Urinary bladder (tissue), 4 donors: ENCODE data around the gene KDM2B. TPM values are rescaled to one million over a fixed set of nuclear protein-coding genes. Genes with fewer than 3 reads are reported as not detected.

Experiments used
- DNase-seq: peaks from one replicate; pipeline ENCODE4 v3.0.0-alpha.2; 2015; ENCODE audit errors: extremely low spot score
- H3K27ac ChIP-seq: one replicate; pipeline ENCODE4 v1.5.1; 2013; ENCODE audit warnings: low read depth, mild to moderate bottlenecking, moderate library complexity
- H3K36me3 ChIP-seq: one replicate; pipeline ENCODE4 v1.6.1; 2013; ENCODE audit warnings: mild to moderate bottlenecking, moderate library complexity; ENCODE audit not compliant: insufficient read depth
- H3K4me1 ChIP-seq: one replicate; pipeline ENCODE4 v1.6.1; 2013; ENCODE audit warnings: mild to moderate bottlenecking, moderate library complexity; ENCODE audit not compliant: insufficient read depth
- H3K4me3 ChIP-seq: one replicate; pipeline ENCODE4 v1.5.1; 2013; ENCODE audit warnings: low read depth, low read length
- WGBS: extraction: QIAGEN DNeasy Blood & Tissue Kit; methylation state at CpG from one replicate; pipeline ENCODE4 v1.1.7; 2013; 5-methylcytosine and 5-hydroxymethylcytosine counted together
- polyA plus RNA-seq: library from polyadenylated mRNA; stranded (reverse); fragments of 200-250 nt; gene quantifications from one replicate; pipeline ENCODE4 v1.2.3, GENCODE V29; 2013
- total RNA-seq: library from RNA; depleted of rRNA; stranded (reverse); fragments of >200 nt; gene quantifications from one replicate; pipeline ENCODE4 v1.2.3, GENCODE V29; 2014
- donor health status: healthy with polysubstance abuse.
- donor health status: healthy.

Gene KDM2B
- total and polyA plus RNA-seq, 2 donors: 18.7 to 23.3 TPM

DNA sequence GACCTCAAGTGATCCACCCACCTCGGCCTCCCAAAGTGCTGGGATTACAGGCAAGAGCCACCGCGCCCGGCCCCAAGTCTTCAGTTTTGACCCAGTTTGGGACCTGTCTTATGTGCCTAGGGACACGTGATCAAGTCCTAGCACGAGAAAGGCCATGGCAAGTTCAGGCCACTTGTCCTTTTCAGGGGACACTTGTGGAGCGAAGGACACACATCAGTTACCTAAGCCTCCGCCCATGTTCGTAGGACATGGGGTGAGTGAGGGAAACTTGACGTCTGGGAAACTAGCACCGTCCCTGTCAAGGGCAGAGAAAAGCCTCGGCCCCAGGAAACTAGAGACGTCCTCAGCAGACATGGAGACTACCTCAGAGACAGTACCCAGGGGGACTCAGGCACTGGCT lies 60.7 kb downstream of the KDM2B start:
- DNase-seq: no peak
- H3K4me3 ChIP-seq: no peak overlapping the region
- H3K4me1 ChIP-seq: no peaks in the 10 kb centered on the region
- H3K36me3 ChIP-seq: no peaks in the 10 kb centered on the region
- no peak overlapping the region for H3K27ac ChIP-seq
- WGBS: 92% methylated on average over 13 of the region's 13 CpGs

DNA sequence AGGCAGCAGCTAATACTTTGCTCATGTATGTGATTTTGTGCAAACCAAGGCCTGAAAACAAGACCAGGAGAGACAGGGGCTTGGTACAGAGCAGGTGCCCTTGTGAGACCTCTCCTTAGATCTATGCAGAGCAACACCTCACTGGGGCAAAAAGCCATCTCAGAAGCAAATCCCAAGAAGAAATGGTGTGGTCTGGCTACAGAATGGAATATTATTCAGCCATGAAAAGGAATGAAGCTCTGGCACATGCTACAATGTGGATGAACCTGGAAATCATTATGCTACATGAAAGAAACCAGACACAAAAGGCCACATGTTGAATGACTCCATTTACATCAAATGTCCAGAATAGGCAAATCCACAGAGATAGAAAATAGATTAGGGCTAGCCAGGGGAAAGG lies 61.6 kb downstream of the KDM2B start:
- no peaks in the 10 kb centered on the region for H3K36me3 ChIP-seq
- no peak overlapping the region for H3K27ac ChIP-seq
- no peak for DNase-seq
- no peaks in the 10 kb centered on the region for H3K4me1 ChIP-seq
- no peak overlapping the region for H3K4me3 ChIP-seq

GRCh38 chr12:121518656-121519055 lies 62.2 kb downstream of the KDM2B start:
- no peak for DNase-seq
- H3K36me3 ChIP-seq: no peaks in the 10 kb centered on the region
- H3K27ac ChIP-seq: no peak overlapping the region
- H3K4me1 ChIP-seq: no peaks in the 10 kb centered on the region
- H3K4me3 ChIP-seq: no peak overlapping the region
- whole genome bisulfite sequencing: 74% methylated on average over 10 of the region's 10 CpGs

GRCh38 chr12:121516437-121517011 lies 64.3 kb downstream of the KDM2B start:
- H3K4me3 ChIP-seq: no peak overlapping the region
- H3K36me3 ChIP-seq: no peaks in the 10 kb centered on the region
- no peaks in the 10 kb centered on the region for H3K4me1 ChIP-seq
- no peak for DNase-seq
- H3K27ac ChIP-seq: no peak overlapping the region
- 95% methylated on average over 10 of the region's 10 CpGs for WGBS

DNA sequence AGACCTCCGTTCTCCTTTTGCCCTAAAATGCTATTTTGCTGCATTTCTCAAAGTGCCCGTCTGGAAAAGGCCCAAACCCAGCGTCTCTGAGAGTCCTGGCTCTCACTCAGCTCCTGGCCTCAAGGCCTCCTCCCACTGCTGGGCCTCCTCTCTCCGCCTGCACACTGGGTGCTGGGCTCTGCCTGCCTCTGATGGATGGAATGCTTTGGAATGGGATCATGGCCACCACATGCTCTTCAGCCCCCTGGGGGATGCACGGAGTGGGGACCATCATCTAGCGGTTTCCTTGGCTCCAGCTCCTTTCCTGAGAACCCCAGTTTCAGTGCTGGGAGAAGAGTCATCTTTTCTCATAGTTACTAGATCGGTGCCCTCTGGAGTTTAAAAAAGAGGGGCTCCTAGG lies 65.2 kb downstream of the KDM2B start:
- Histone ChIP-seq H3K36me3 (no peaks in the 10 kb centered on the region), H3K27ac (no peak overlapping the region), H3K4me3 (no peak overlapping the region), H3K4me1 (no peaks in the 10 kb centered on the region)
- WGBS: 78% methylated on average over 7 of the region's 7 CpGs
- no peak for DNase-seq

DNA sequence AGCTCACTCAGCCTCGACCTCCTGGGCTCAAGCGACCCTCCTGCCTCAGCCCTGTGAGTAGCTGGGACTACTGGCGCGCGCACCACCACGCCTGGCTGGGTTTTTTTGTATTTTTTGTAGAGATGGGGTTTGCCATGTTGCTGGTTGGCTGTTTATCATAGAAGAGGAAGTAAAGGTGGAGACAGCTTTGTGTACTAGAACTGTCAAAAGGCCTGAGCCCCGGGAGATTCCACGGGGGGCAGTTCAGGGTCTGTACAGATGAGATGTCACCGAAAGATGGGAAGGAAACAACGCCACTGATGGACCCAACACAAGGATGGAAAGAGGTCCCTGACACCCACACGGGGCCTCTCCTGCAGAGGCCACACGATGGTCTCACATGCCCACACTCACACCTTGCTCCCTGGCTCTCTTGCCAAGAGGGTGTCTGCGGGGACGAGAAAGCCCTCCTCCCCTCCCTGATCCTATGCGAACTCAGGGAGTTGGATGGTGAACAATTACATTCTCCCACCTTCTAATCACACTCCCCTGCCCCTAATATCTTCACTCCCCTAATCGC lies 66.6 kb downstream of the KDM2B start:
- H3K4me1 ChIP-seq: no peaks in the 10 kb centered on the region
- H3K36me3 ChIP-seq: no peaks in the 10 kb centered on the region
- no peak overlapping the region for H3K4me3 ChIP-seq
- no peak overlapping the region for H3K27ac ChIP-seq
- no peak for DNase-seq
- 70% methylated on average over 16 of the region's 16 CpGs for WGBS

DNA sequence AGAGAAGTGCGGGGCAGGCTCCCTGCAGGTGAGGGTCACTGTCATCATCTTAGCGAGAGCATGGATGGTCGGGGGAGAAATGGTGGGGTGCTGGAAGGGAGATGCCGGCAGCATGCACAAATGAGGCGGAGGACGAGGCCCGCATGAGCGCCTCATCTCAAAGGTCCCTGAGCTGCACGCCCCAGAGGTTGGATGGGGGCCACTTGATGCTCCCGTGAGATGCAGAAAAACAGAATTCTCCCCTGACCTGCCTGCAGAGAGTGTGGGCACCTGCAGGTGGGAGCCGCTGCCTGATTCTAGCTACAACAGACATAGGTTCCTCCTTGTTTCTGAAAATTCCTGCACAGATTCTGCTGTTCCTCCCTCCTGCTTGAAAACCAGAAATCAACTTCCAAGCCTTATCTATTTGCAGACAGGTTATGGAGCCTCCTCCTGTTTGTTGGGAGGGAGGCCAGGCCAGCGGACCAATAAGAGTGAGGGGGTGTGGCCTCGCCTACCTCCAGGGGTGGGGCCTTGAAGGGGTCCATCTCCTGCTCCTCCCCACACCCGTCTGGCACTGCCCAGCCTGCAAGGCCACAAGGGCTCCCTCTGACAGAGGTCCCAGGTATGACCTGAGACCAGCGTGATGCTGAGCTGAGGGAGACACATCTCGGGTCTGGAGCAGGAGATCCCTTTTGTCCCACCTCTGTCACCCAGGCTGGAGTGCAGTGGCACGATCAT lies 67.2 kb downstream of the KDM2B start:
- H3K36me3 ChIP-seq: no peaks in the 10 kb centered on the region
- no peak for DNase-seq
- no peak overlapping the region for H3K27ac ChIP-seq
- H3K4me1 ChIP-seq: no peaks in the 10 kb centered on the region
- H3K4me3 ChIP-seq: no peak overlapping the region
- 82% methylated on average over 17 of the region's 17 CpGs for WGBS

- 74% methylated on average over 12 of the region's 12 CpGs for WGBS
- Histone ChIP-seq H3K4me3 (no peak overlapping the region), H3K27ac (no peak overlapping the region), H3K4me1 (no peaks in the 10 kb centered on the region), H3K36me3 (no peaks in the 10 kb centered on the region)
- DNase-seq: no peak
Observed at GRCh38 chr12:121512561-121512960, 68.3 kb downstream of the KDM2B start.

DNA sequence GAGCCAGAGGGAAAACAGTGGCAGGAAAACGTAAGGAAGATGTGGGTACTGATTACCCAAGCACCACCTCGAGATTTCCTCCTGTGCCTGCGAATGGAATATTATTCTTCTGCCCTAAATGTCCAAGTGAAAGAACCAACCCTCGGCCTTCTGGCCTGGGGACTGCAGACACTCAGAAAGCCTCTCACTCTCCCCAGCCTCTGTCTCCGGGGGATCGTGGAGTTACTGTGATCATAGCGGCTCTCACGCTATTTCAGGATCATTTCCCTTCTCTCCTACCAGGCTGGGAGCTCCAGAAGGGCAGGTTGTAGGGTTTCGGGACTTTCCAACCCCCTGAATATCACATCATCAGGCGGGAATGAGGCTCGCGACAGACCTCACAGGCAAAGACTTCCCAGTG lies 68.9 kb downstream of the KDM2B start:
- Histone ChIP-seq H3K4me3 (no peak overlapping the region), H3K36me3 (no peaks in the 10 kb centered on the region), H3K4me1 (no peaks in the 10 kb centered on the region), H3K27ac (no peak overlapping the region)
- WGBS: 83% methylated on average over 12 of the region's 12 CpGs
- DNase-seq: no peak

GRCh38 chr12:121509339-121509738 lies 71.5 kb downstream of the KDM2B start:
- 94% methylated on average over 16 of the region's 16 CpGs for WGBS

GRCh38 chr12:121508533-121508932 lies 72.3 kb downstream of the KDM2B start:
- DNase-seq: no peak
- no peaks in the 10 kb centered on the region for H3K36me3 ChIP-seq
- 93% methylated on average over 11 of the region's 11 CpGs for WGBS
- H3K4me1 ChIP-seq: no peaks in the 10 kb centered on the region
- H3K4me3 ChIP-seq: no peak overlapping the region
- H3K27ac ChIP-seq: no peak overlapping the region

More at GRCh38 chr12:121509339-121509738, 71.5 kb downstream of the KDM2B start:
- no peak for DNase-seq
- no peak overlapping the region for H3K27ac ChIP-seq
- no peaks in the 10 kb centered on the region for H3K4me1 ChIP-seq
- H3K4me3 ChIP-seq: no peak overlapping the region
- H3K36me3 ChIP-seq: no peaks in the 10 kb centered on the region

- WGBS: 90% methylated on average over 3 of the region's 3 CpGs
- no peak overlapping the region for H3K27ac ChIP-seq
- H3K36me3 ChIP-seq: no peaks in the 10 kb centered on the region
Observed at GRCh38 chr12:121507984-121508383, 72.8 kb downstream of the KDM2B start.

GRCh38 chr12:121507245-121507644 lies 73.6 kb downstream of the KDM2B start:
- no peaks in the 10 kb centered on the region for H3K4me1 ChIP-seq
- no peak overlapping the region for H3K4me3 ChIP-seq
- WGBS: 88% methylated on average over 8 of the region's 8 CpGs
- H3K36me3 ChIP-seq: no peaks in the 10 kb centered on the region
- H3K27ac ChIP-seq: no peak overlapping the region
- no peak for DNase-seq

More at GRCh38 chr12:121507984-121508383, 72.8 kb downstream of the KDM2B start:
- DNase-seq: no peak
- no peaks in the 10 kb centered on the region for H3K4me1 ChIP-seq
- no peak overlapping the region for H3K4me3 ChIP-seq

GRCh38 chr12:121505513-121505912 lies 75.3 kb downstream of the KDM2B start:
- WGBS: 66% methylated on average over 3 of the region's 3 CpGs
- H3K36me3 ChIP-seq: no peaks in the 10 kb centered on the region
- H3K4me3 ChIP-seq: no peak overlapping the region
- DNase-seq: no peak
- no peaks in the 10 kb centered on the region for H3K4me1 ChIP-seq
- no peak overlapping the region for H3K27ac ChIP-seq
